RKO (cell line): Measurements from ENCODE around the gene ERC1.
"Not testable (repeated sequence)": the region's sequence is repeated elsewhere in the genome, so short reads cannot be mapped to it uniquely, and the experiment has no call there.

Experiments used
- DNase-seq: peaks from one replicate; pipeline ENCODE4 v3.0.0-alpha.2; 2016; ENCODE audit warnings: low spot score

ERC1 gene

DNA sequence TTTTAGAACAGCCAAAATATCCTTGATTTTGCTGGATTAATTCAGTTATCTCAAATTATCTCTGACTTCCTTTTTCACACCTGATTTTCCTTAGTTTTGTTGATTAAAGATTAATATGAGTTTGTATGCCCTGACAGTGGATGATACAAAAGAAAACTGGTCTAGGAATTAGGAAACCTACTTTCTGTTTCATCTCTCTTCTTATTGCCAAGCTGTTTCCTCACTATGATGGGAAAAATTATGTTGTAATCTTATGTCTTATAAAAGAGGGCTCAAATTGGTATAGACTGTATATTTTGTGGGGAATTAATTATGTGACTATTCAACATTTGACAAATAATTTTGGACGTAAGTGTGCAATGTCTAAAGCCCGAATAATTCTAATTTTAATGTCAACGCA lies 331.8 kb downstream of the ERC1 start:
- no peak for DNase-seq

DNA sequence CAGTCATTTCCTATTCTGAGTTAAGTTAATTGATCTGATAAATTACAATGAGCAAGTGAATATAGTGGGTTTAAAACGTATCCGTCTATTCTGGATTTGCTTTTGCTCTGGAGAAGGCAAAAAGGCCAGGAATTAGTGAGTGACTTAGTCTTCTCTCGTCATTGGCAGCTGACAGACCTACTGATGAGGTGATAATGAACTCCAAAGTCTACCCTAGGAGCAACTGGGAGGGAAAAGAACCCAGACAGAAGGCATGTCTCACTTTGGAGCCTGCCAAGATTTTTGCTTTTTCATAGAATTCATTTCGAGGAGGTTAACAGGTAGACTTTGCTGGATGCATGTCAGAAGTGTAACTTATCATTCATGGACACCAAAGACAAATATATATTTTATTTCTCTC lies 333.1 kb downstream of the ERC1 start:
- no peak for DNase-seq

DNA sequence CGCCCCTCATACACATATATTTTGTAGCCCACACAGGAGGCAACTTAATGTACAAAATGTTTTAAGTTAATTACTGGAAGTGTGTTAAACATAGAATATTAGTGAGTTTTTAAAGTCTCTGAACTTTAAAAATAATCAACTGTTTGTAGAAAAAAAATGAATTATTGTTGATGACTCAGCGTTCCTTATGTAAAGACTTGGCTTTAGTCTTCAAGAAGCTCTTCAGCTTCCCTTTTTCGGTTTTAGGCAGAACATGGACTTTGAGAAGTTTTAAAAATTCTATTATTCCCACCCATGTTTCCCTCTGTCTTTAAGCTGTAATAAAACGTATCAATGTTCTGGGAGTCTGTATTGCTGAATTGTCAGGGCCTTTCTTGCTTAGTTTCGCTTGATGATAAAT lies 333.9 kb downstream of the ERC1 start:
- DNase-seq: no peak

DNA sequence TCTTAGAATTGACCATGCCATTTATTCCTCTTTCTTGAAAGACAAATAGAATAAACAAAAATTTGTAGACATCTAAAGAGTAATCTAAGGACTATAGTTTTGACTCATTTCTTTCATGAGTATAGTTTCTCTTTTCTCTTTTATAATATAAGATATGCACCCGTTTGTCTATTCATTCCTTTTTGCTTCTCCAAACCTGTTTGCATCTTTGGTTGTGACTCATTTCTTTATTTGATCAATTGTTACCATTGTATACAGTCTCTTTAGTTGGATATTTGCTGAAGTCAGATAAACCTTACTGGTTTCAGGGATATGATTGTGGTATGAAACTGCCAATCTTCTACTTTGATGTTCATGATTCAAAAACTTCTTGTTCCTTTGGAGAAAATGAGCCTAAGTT lies 334.6 kb downstream of the ERC1 start:
- DNase-seq: no peak

DNA sequence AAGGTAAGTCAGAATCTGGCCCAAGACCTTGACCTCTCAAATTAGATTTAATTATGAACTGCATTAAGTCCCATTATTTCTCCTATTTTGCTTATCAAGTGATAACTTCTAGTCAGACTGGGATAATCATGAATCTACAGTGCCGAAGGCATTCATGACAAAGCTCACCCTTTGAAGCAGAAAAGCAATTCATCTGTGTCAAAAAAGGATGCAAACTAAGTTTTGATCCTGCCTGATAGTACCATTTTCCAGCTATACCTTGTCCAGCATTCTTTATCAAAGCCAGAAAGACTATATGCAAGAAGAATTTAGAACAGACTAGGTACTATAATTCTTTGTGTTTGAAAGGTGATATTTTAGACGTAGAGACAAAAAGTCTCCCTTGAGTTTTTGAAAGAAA lies 335.2 kb downstream of the ERC1 start:
- no peak for DNase-seq

DNA sequence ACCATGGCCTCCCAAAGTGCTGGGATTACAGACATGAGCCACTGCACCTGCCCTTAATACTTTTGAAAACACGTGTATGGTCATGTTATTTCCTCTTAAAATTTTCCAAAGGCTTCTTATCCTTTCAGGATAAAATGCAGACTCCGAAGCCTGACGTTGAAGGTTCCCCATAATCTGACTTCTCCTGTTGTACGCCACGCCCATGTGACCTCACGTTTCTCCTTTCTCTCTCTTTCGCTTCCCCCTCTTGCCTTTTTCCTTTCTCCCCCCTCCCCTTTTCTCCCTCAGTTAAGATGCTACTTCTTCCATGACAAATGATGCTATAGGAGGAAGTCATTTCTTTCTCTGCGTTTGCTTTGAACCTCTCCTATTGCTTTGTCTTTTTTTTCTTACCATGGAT lies 337.4 kb downstream of the ERC1 start:
- no peak for DNase-seq

DNA sequence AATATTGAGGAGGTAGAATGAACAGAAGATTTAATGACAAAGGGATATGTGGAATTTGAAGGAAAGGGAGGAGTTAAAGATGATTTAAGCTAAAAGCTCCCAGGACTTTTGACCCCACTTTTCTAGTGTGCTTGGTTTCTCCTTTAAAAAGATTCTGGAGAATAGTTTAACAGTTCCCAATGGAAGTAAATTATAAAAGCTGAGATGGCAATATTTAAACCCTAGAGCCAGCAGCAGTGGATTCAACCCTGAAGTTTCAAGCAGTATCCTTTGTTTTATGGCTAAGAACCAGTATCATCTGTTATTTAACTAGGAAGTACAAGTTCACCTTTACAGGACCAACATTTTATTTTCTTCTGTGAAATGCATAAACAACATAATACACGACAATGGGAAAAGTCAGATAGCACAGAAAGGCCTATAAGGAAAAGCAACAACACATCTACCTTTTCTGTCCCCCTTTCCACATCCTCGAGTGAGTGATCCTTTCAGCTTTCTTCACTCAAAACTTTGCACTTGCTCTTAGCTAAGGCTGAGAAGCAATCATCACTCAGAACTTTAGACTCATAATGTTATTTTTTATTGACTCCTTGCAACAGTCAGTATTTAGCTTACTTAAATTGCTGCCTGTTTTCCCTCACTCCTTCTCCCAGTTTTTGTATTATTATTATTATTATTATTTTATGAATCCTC lies 338.9 kb downstream of the ERC1 start:
- no peak for DNase-seq

DNA sequence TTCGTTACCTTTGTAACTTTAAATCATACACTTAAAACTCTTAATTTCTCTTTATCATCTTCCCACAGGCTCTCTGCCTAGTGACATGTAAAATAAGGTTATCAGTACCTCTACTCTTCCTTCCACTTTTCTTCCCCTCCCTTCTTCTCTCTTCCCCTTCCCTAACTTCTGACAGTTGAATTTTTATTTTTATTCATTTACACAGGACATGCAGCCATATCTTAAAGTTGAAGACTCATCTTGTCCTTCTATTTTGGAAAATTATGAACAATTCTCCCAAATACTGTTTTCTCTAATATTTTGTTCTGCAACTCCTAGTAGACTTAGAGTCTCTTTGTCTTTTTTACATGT lies 339.4 kb downstream of the ERC1 start:
- DNase-seq: no peak

DNA sequence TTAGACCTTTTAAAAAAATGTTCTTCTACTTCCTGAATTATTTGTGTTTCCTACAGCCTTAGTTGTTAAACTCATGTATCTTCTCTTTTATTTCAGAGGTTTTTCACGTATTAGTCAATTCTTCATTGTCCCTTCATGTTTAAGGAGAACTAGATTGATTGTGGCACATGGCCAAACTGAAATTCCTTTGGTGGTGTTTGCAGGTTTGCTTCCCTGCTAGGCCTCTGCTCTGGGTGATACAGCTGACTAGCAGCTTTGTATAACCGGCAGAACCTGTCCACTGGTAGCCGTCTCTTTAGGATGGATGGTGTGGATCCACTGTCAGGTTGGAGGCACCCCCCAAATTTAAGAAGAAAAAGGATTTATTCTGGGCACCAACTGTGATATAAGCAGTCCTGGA lies 341.3 kb downstream of the ERC1 start:
- DNase-seq: no peak

DNA sequence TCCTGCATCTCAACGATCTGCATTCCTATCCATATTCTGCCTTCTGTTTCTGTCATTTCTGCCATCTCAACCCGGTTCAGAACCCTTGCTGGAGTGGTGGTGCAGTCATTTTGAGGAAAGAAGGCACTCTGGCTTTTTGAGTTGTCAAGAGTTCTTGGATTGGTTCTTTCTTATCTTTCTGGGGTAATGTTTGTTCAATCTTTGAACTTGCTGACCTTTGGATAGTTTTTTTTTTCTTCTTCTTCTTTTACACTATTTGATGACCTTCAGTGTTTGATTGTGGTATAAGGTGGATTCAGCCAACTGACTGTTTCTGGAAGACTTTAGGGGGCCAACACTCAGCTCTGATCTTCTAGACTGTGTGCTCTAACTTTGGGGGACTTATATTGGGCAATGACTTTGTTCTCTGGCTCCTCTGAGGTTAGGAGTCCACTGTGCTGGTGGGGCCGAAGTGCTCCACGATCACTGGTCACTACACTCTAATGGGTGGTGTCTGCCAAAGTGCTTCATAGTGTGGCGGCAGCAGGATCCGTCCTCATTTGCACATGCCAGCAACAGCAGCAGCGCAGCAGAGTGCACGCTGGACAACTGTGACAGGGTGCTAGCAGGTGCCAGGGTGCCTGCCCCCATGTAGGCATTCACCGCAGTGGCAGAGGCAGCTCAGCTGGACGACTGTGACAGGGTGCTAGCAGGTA lies 347.6 kb downstream of the ERC1 start:
- no peak for DNase-seq

DNA sequence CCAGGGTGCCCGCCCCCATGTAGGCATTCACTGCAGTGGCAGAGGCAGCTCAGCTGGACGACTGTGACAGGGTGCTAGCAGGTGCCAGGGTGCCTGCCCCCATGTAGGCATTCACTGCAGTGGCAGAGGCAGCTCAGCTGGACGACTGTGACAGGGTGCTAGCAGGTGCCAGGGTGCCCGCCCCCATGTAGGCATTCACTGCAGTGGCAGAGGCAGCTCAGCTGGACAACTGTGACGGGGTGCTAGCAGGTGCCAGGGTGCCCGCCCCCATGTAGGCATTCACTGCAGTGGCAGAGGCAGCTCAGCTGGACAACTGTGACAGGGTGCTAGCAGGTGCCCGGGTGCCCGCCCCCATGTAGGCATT lies 348.1 kb downstream of the ERC1 start:
- not testable (repeated sequence) for DNase-seq

DNA sequence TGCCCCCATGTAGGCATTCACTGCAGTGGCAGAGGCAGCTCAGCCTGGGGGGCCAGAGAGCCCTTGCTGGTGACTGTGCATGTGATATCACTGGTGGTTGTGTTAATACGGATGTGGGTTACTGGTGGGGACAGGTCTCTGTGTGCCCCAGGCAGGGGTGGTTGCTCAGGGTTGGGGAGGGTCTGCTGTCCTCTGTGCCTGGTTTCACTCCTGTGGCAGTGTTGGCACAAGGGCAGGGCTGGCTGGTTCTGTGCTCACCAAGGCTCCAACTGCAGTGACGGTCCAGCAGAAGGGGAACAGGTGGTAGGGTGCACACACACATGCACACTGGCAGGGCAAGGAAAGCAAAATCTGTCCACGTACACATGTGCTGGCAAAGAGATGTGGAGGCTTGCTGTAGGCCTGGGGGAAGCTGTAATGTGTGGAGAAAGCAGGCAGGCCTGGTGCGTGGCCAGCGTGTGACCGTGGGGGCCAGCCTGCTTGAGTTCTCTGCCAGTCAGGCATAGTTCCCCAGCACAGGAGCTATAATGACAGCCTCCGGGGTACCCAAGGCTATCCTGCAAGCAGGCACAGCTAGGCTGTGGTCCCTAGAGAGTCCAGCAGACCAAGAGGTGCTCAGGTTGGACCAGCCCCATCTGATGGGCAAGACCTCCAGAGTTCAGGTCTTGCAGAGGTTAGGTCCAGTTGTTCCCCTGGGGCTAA lies 348.7 kb downstream of the ERC1 start:
- no peak for DNase-seq

DNA sequence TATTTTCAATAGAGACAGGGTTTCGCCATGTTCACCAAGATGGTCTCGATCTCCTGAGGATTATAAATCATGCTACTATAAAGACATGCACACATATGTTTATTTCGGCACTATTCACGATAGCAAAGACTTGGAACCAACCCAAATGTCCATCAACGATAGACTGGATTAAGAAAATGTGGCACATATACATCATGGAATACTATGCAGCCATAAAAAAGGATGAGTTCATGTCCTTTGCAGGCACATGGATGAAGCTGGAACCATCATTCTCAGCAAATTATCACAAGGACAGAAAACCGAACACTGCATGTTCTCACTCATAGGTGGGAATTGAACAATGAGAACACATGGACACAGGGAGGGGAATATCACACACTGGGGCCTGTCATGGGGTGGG lies 350.2 kb downstream of the ERC1 start:
- DNase-seq: not testable (repeated sequence)

DNA sequence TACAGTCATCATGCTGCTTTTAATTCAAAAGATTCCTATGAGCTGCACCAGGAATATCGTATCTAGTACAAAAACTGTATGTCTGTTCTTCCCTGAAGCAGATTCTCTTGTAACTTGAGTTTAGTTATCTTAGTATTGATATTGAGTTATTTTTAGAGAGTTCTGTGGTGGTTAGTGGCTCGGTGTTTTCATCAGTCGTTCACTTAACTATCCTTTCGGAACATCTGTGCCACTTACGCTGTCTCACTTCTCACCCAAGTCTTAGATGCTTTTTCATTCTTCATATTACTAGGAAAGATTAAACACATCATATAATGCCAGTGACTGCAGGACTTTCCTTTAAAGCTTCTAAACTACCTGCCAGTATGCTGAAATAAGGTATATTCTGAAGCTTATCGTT lies 352.4 kb downstream of the ERC1 start:
- no peak for DNase-seq

DNA sequence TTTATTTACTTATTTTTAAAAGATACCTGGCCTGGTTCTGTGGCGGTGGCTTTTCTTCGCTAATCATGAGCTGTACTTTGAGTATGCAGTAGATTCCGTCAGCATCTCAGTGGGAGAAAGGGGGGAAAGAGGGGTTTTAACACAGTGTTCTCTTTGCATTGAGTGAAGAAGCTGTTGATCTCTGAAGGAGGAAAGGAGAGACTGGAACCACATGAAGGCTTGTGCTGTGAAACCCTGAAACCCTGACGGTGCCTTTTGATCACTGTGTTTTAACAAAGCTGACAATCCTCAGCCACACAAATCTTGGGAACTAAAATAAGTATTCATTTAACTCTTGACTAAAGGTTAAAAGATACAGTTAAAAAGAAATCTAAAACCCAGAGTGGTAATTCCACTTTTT lies 353.2 kb downstream of the ERC1 start:
- DNase-seq: no peak

DNA sequence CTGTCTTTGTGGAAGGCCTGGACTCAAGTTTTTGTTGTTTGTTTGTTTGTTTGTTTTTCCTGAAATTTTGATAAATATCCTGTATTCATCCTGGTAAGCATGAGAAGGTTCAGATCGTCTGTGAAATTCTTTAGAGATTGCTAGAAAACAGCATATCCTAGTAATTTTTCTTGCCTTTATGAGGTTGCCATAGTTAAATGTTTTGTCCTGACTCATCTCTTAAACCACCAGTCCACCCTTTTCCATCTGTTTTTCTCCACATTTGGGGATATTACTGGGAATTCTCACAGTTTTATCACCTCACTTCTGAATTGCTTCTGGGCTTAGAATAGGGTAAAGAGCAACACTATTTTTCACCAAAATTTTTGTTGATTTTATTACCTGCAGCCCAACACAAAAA lies 355.1 kb downstream of the ERC1 start:
- no peak for DNase-seq

DNA sequence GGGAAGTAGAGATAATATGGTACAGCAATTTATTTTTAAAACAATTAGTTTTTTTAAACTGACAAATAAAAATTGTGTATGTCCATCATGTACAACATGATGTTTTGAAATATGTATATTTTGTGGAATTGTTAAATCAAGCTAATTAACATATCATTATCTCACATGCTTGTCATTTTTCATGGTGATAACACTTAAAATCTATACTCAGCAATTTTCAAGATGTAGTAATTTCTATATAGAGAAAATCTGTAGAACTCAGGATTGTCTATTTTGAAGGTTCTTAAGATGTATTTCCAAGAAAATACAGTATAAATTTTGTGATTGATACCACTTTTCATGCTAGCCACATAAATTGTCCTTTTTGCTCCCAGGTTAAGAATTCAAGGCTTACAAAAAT lies 356.3 kb downstream of the ERC1 start:
- DNase-seq: no peak

DNA sequence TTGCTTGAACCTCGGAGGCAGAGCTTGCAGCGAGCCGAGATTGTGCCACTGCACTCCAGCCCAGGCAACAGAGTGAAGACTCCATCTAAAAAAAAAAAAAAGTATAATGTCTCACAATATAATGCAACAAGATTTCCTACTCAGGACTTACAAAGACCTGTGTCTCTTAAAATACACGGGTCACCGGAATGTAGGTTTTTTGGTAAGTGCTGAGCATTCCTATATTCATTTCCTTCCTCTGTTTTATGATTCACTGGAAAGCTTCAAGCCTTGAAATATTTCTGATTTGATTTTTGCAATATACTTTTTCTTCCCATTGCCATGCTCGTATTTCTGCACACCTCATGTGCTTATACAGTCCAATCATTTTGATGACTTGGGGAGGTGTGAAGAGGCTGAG lies 357.6 kb downstream of the ERC1 start:
- no peak for DNase-seq

DNA sequence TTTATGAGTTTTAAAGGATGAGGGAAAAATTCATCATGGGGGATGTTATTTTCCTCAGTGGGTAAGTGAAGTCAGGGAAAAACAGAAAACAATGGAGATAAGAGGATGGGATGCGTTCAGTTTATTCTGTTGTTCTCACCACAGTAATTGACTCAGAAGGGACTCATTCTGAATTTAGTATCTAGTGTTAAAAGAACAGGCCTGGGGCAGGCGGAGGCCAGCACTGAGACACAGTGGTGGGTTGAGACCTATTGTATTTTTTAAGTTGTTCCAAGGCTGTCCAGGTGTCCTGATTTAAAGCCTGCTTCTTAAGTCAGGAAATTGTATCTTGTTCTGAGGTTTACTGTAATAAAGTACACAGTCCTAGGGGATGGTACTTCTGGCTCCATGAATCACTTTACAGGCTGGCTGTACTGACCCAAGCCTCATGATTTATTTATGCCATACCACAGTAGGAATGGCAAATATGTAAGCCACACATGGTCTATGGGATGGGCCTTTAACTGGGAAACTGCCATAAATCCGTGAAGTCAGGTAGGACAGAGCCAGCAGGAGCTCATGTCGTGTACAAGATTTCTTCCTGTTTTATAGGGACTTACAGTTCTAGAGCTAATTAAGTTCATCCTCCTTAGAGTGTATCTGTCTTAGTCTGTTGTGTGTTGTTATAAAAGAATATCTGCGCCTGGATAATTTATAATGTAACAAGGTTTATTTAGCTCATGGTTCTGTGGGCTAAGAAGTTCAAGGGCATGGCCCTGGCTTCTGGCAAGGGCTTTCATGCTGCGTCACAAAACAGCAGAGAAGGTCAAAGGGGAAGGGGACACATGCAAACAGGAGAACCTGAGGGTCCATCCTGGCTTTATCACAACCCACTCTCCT lies 359.3 kb downstream of the ERC1 start:
- no peak for DNase-seq

DNA sequence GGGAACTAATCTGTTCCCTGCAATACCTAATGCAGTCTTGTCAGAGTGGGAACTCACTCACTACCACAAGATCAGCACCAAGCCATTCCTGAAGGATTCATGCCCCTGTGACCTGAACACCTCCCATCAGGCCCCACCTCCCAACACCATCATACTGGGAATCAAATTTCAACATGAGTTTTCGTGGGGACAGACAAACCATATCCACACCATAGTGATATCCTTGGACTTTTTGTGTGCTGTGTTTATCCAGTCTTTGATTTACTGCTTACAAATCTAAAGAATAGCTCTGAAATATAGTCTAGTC lies 359.9 kb downstream of the ERC1 start:
- DNase-seq: no peak

DNA sequence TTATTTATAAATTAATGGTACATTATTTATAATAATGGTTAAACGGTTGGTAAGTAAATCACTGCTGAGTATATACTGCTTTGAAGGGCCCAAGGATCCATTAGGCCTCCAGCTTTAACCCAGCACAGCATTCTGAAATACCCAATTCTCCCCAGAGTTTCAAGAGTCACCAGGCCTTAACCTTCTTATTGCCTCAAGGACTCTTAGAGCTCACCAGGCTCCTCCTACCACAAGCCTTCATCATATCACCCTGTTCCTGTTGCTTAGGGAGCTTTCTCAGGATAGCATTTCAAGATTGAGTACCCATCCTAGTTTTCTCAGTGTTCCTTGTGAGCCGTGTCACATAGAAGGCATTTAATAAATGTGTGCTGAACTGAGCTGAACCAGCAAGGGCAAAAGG lies 360.9 kb downstream of the ERC1 start:
- DNase-seq: no peak

DNA sequence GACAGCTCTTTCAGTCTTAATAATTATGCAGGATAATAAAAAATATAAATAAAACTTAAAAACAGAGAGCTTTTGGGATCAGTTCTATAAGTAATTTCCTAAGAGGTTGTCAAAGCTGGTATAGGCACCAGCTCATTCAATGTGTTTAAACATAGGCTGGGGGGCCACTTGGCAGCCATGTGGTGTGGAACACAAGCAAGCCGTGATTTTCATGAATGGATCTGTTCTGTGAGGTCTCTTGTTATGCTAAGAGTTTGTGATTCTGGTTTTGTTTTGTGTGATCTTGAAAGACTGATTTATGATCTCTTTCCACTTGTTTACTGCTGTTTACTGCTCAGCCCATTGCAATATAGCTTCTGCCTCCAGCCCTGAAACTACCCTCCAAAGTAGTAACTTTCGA lies 362.4 kb downstream of the ERC1 start:
- no peak for DNase-seq

DNA sequence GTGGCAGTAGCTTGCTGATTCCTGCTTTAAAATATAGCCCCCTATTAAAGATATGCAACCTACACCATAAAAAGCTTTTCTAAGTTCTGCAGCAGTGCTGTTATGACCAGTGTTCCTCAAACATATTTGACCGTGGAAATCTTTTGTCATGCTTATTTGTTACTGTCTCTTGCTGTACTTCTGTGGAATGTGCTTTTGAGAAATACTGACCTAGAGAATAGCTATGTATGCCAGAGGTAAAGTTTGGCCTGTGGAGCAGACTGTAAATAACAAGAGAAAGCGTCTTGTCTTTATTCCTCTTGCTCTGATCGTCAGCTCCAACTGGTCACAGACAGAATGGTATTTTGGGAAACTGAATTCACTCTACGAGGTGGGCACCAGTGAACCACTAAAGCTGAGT lies 364.4 kb downstream of the ERC1 start:
- DNase-seq: no peak
